HFF-Myc (cell line): ENCODE data around the gene ALG1.

Source experiments
- DNase-seq: peaks from one replicate; pipeline ENCODE4 v3.0.0-alpha.2; 2011; ENCODE audit warnings: low read depth; ENCODE audit errors: extremely low read depth
- H3K4me3 ChIP-seq: replicated peaks from 2 replicates; pipeline ENCODE4 v1.5.1; 2011; ENCODE audit warnings: low read depth, mild to moderate bottlenecking, control low read depth, low read length
- CTCF ChIP-seq: IDR thresholded peaks from 2 replicates; pipeline ENCODE4 v1.5.1; 2012; ENCODE audit warnings: mild to moderate bottlenecking, low read depth, low read length, control low read depth; ENCODE audit errors: missing control alignments

The ALG1 gene

GRCh38 chr16:5034167-5034523 lies 37.5 kb upstream of the ALG1 start:
- DNase-seq: no peak
- peak overlapping the region; percentile 74 for H3K4me3 ChIP-seq
- no peak for TF ChIP-seq CTCF

GRCh38 chr16:5035909-5036227 lies 35.8 kb upstream of the ALG1 start:
- no peak for DNase-seq
- no peak for TF ChIP-seq CTCF
- H3K4me3 ChIP-seq: no peak overlapping the region

- H3K4me3 ChIP-seq: no peak overlapping the region
- TF ChIP-seq CTCF: no peak
- DNase-seq: no peak
These were observed 35.2 kb upstream of the ALG1 start for GRCh38 chr16:5036228-5037156.

- DNase-seq: no peak
- no peak for TF ChIP-seq CTCF
- H3K4me3 ChIP-seq: no peak overlapping the region
These were observed 31.2 kb upstream of the ALG1 start for GRCh38 chr16:5040451-5040850.

- H3K4me3 ChIP-seq: no peak overlapping the region
- DNase-seq: no peak
- no peak for TF ChIP-seq CTCF
These were observed 30.0 kb upstream of the ALG1 start for GRCh38 chr16:5041600-5042133.

DNA sequence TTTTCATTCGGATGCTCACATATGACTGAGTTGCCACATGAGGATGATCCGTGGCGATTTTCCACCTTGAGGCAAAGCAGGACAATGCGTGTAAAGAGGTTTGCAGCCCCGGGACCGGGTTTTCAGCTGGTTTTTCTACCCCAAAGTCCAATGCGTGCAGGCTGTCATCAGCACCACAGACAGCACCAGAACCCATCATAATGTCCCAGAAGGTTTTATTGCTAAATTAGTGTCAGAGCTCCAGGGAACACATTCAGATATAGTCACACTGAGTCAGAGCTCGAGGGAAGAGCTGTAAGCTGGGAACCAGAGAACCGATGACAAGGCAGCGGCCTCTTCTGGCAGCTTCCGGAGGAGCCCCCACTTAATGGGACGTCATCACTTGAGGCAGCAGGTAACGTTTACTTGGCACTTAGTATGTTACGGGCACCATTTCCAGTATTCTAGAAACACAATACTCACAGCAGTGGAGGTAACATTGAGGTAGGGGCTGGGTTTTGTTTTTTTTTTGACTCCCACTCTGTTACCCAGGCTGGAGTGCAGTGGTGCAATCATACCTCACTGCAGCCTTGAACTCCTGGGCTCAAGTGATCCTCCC lies 29.0 kb upstream of the ALG1 start:
- TF ChIP-seq CTCF: peak; percentile 3
- no peak for DNase-seq
- H3K4me3 ChIP-seq: no peak overlapping the region
